ENCODE results near the gene TBC1D1.

TBC1D1 gene

GRCh38 chr4:38049545-38050170, 158.8 kb downstream of the TBC1D1 start:
- DNase-seq (ENCODE audit: low read depth in 2 of 2) = no peak

GRCh38 chr4:38050560-38051350, 159.9 kb downstream of the TBC1D1 start:
- DNase-seq (ENCODE audit: low read depth in 2 of 2) = no peak

GRCh38 chr4:38055566-38055965, 164.7 kb downstream of the TBC1D1 start:
- no peak for DNase-seq (ENCODE audit: low read depth in 2 of 2)

- DNase-seq (ENCODE audit: low read depth in 2 of 2) = no peak
These were observed 165.3 kb downstream of the TBC1D1 start for GRCh38 chr4:38056011-38056685.

GRCh38 chr4:38058151-38058550, 167.3 kb downstream of the TBC1D1 start:
- no peak for DNase-seq (ENCODE audit: low read depth in 2 of 2)

- peak in 1 of 2 experiments; percentile 21 for DNase-seq (ENCODE audit: low read depth in 2 of 2)
These were observed 170.0 kb downstream of the TBC1D1 start for GRCh38 chr4:38060829-38061431.

GRCh38 chr4:38062088-38062775, 171.3 kb downstream of the TBC1D1 start:
- DNase-seq (ENCODE audit: low read depth in 2 of 2) = peak; percentile 50 to 57

- no peak for DNase-seq (ENCODE audit: low read depth in 2 of 2)
These were observed 171.9 kb downstream of the TBC1D1 start for GRCh38 chr4:38062776-38063097.

- DNase-seq (ENCODE audit: low read depth in 2 of 2) = no peak
These were observed 174.3 kb downstream of the TBC1D1 start for GRCh38 chr4:38065176-38065575.

GRCh38 chr4:38065900-38066299, 175.0 kb downstream of the TBC1D1 start:
- no peak for DNase-seq (ENCODE audit: low read depth in 2 of 2)

GRCh38 chr4:38067499-38067898, 176.6 kb downstream of the TBC1D1 start:
- DNase-seq (ENCODE audit: low read depth in 2 of 2) = no peak

GRCh38 chr4:38068107-38068506, 177.2 kb downstream of the TBC1D1 start:
- DNase-seq (ENCODE audit: low read depth in 2 of 2) = no peak

GRCh38 chr4:38069271-38069760, 178.4 kb downstream of the TBC1D1 start:
- no peak for DNase-seq (ENCODE audit: low read depth in 2 of 2)

- DNase-seq (ENCODE audit: low read depth in 2 of 2) = no peak
These were observed 181.0 kb downstream of the TBC1D1 start for GRCh38 chr4:38071801-38072431.

- no peak for DNase-seq (ENCODE audit: low read depth in 2 of 2)
These were observed 181.7 kb downstream of the TBC1D1 start for GRCh38 chr4:38072578-38072977.

- DNase-seq (ENCODE audit: low read depth in 2 of 2) = no peak
These were observed 182.8 kb downstream of the TBC1D1 start for GRCh38 chr4:38073596-38074234.

- no peak for DNase-seq (ENCODE audit: low read depth in 2 of 2)
These were observed 184.7 kb downstream of the TBC1D1 start for GRCh38 chr4:38075370-38076152.

GRCh38 chr4:38076153-38076669, 185.3 kb downstream of the TBC1D1 start:
- DNase-seq (ENCODE audit: low read depth in 2 of 2) = no peak

- DNase-seq (ENCODE audit: low read depth in 2 of 2) = no peak
These were observed 187.1 kb downstream of the TBC1D1 start for GRCh38 chr4:38077791-38078489.
